NCI-H2081 (cell line): ENCODE measurements around the gene SULF2.
"Not testable (repeated sequence)": the region's sequence is repeated elsewhere in the genome, so short reads cannot be mapped to it uniquely, and the experiment has no call there.

ENCODE experiments used
- DNase-seq, 2 experiments: peaks; one replicate each; lab custom pipeline; 2025; lab: John Stamatoyannopoulos, UW

SULF2 gene

GRCh38 chr20:47785311-47785853, at the start of gene SULF2:
Gene SULF2, minus strand, starts transcription at chr20:47785481. Its CDS starts 28,118 bp downstream, at chr20:47757363.
- DNase-seq: no peak

GRCh38 chr20:47831675-47832074, 46.4 kb upstream of the SULF2 start:
- DNase-seq: not testable (repeated sequence)

GRCh38 chr20:47826716-47827115, 41.4 kb upstream of the SULF2 start:
- DNase-seq: not testable (repeated sequence)

GRCh38 chr20:47826006-47826405, 40.7 kb upstream of the SULF2 start:
- not testable (repeated sequence) for DNase-seq

GRCh38 chr20:47825011-47825762, 39.9 kb upstream of the SULF2 start:
- no peak for DNase-seq

GRCh38 chr20:47823941-47824340, 38.7 kb upstream of the SULF2 start:
- not testable (repeated sequence) for DNase-seq

- DNase-seq: no peak
Measured at GRCh38 chr20:47821481-47822100, 36.3 kb upstream of the SULF2 start.

GRCh38 chr20:47818996-47819609, 33.8 kb upstream of the SULF2 start:
- no peak for DNase-seq

GRCh38 chr20:47818466-47818865, 33.2 kb upstream of the SULF2 start:
- DNase-seq: no peak

- DNase-seq: no peak
Measured at GRCh38 chr20:47818016-47818415, 32.7 kb upstream of the SULF2 start.

GRCh38 chr20:47817573-47817972, 32.3 kb upstream of the SULF2 start:
- no peak for DNase-seq

- no peak for DNase-seq
Measured at GRCh38 chr20:47816487-47817451, 31.5 kb upstream of the SULF2 start.

GRCh38 chr20:47815866-47816265, 30.6 kb upstream of the SULF2 start:
- DNase-seq: no peak

GRCh38 chr20:47815416-47815806, 30.1 kb upstream of the SULF2 start:
- no peak for DNase-seq

GRCh38 chr20:47814632-47815415, 29.5 kb upstream of the SULF2 start:
- DNase-seq: no peak

- no peak for DNase-seq
Measured at GRCh38 chr20:47810721-47811347, 25.6 kb upstream of the SULF2 start.

- no peak for DNase-seq
Measured at GRCh38 chr20:47810116-47810677, 24.9 kb upstream of the SULF2 start.

GRCh38 chr20:47809161-47809960, 24.1 kb upstream of the SULF2 start:
- DNase-seq: no peak

- no peak for DNase-seq
Measured at GRCh38 chr20:47805951-47806350, 20.7 kb upstream of the SULF2 start.
